HG03460 (cell line): ENCODE data around the gene PDCD2.
A peak's percentile ranks its signal among the peaks of the same experiment; 100 is the strongest.
"Not testable (repeated sequence)": the region's sequence is repeated elsewhere in the genome, so short reads cannot be mapped to it uniquely, and the experiment has no call there.

Source experiments
- ATAC-seq: cut with Tn5 transposase; IDR thresholded peaks from one replicate; pipeline ENCODE4 v1.9.1; 2021; ENCODE audit not compliant: unreplicated experiment

PDCD2 gene

DNA sequence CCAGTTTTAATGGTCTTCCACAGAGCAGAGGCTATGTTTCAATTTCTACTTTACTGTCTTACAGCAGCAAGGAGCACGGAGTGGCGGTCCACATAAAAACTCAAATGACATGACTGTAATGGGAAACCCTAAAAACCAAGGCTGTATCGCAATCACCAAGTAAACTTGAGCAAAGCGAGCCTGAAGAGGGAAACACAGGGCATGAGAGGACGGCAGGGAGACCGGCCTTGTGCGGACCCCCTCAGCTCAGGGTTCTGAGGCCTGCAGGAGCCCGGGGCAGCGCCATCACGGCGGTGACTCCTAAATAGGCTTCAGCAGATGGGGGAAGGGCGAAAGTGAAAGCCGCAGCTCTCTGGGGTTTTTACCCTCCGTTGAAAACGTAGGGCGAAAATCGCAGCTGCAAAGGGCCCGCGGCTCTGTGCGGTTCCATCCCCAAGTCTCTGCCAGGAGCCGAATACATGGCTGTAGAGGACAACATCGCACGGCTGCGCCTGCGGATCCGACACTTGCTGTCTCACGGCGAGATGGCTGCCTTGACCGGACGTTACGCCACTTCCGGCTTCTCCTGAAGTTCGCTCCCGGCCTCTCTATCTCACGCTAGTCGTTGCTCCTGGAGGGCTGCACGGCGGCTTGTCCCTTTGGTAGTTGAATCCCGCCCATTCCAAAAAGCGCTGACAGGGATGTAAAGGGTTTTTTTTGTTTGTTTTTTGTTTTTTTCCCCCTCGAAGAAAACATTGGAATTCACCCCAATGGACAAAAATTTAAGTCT is 31.5 kb downstream of the PDCD2 start, which contains the start of gene PSMB1:
Gene PSMB1 (minus strand): TSS at position 543 of the 769 bp plus-strand sequence. CDS start 65 bp downstream, at position 478.
- peak; percentile 62 for ATAC-seq

DNA sequence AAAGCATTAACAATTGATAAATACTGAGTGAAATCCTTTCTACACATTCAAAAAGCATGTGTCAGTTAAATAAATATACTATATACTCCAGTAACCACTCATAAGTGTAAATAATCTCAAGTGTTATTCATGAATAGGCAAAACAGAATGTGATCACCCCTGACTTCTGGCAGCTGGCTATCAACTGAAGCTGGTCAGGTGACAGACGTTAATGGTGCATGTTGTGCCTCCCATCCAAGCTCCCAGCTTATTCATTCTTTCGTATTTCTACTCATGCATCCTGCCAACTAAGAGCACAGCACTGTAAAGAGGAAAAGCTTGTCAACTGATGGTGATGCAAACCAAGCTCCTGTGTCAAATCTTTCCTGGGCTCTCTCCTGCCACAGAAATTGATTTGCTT is 39.0 kb downstream of the PDCD2 start:
- no peak for ATAC-seq

DNA sequence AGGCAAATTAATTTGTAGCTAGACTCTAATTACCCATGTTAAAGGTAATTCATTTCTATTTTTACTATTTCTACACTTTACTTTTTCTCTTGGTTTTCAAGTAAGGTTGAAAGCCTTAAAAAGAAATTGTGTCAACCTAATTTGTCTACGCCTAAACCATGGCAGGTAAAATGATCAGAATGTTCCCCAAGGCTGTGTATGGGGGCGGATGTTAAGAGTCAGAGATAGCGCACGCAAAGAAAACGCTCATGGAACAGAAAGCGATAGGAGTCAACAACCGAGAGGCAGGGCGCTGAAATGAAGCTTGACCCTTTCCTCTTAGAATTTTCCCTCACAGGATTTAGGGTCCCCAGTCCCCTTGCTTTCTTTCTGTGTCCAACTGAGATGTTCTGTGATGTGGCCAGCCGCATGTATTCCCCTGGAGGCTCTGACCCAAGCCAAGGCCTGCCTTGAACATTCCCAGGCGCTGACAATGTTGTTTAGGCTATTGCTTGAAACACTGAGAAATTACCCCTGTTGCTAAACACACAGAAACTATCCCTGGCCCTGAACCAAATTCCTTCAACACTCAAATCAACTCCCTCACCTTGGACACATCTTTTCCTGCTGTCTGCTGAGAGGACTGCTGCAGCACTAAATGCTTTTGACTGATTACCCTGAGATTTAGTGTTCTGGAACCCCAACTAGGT is 42.3 kb downstream of the PDCD2 start:
- ATAC-seq = no peak

DNA sequence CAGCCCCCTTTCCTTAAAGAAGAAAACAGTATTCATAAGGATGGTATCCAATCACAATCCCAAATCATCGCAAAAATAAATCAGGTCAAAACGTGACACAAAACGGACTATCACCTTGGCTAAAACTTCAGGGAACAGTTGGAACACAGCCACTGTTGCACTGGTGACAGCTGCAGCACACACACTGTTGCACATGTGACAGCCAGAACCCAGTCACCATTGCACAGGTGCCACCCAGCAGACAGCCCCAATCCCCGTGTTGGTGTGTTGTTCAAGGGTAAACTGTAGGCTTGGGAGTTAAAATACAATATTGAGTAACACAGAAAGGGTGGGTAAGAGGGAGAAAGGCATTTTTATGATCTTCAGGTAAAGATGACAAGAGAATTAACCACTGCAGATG is 47.1 kb downstream of the PDCD2 start:
- no peak for ATAC-seq

DNA sequence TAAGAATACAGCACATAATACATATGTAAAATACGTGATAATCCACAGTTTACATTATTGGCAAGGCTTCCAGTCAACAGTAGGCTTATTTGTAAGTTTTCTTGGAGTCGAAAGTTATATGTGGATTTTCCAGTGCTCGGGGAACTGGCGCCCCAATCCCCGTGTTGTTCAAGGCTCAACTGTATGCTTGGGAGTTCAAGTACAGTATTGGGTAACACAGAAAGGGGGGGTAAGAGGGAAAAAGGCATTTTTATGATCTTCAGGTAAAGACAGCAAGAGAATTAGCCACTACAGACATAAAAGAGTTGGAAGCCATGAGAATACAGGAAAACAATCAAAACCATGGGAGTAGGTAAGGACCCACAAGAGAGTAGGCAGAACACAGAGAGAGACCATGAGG is 47.8 kb downstream of the PDCD2 start:
- ATAC-seq = no peak

DNA sequence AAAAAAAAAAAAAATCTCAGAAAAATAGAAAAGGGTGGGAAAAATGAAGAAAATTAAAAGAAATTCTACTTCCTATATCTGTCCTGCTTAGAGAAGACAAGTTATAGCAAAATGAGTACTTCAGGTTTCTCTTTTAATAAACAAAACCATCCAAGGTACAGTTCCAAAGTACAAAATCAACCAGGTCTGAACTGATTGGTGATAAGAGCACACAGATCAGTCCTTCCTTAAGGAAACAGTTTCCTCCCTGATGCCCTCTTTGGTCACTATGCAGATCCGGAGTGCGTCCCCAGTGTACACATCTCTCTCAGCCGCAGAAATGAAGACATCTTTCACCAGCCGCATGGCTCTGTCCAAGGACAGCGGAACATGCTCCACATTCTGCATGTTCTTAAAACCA is 49.4 kb downstream of the PDCD2 start:
- no peak for ATAC-seq

DNA sequence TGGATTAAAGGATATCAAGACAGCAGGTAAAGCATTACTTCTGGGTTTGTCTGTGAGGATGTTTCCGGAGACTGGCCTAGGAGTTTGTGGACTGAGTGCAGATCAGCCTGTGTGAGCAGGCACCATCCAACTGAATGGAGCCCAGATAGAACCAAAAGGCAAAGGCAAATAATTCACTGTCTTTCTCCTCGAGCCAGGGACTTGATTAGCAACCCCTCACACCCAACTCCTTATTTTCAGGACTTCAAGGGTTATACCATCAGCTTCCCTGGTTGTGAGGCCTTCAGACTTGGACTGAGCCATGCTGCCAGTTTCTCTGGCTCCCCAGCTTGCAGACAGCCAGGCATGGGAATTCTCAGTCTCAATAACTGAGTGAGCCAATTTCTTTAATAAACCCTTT is 50.6 kb downstream of the PDCD2 start:
- no peak for ATAC-seq

DNA sequence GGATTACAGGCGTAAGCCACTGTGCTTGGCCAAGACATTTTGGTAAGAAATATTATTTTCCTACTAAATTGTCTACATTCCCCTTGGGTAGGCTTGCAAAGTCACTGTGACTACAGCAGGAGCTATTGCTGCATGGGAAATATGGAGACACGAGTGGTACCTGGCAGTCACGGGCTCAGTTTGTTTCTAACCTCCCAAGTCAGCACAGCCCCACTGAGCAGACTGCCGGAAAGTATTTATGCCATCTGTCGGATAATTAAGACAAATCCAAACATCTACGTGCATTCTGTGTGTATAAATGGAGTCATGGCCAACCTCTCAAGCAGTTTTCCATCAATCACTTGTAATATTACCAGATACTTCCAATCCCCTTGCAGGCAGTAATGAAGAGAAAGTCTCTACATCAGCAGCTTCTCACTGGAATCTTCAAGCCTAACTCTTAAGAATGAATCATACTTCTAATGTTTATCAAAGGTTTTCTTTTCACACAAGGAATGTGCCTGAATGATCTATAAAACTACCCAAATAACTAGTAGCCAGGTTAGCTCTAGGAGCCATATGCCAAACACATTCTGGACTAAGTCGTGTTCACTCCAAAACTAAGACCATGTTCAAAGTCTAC is 51.5 kb downstream of the PDCD2 start:
- ATAC-seq = no peak

DNA sequence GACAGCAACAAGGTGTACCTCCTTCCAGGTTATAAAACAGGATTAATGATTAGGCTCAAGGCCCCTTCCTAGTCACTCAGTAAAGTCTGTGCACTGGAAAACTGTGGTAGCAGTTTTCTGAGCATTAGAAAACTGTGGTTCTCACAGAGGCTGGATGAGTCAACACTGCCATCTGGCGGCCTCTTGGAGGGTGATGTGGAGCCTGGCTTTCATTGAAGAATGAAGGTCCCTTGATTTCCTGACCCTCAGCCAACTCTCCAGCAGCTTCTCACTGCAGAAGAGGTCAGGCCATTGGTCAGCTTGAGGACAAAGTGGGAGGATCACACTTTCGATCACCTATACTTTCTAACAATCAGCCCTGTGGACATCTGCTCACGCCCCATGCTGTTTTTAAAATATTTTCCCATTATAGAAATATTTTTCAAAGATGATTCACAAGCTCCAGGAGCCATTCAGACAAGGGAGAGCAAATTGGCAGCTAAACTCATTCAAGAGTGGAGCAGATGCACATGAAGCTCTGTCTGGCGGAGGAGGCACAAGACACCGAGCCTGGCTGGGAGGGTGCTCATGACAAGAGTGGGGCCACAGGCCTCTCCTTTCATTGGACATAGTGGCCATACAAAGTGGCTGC is 54.5 kb downstream of the PDCD2 start:
- ATAC-seq = peak; percentile 84

DNA sequence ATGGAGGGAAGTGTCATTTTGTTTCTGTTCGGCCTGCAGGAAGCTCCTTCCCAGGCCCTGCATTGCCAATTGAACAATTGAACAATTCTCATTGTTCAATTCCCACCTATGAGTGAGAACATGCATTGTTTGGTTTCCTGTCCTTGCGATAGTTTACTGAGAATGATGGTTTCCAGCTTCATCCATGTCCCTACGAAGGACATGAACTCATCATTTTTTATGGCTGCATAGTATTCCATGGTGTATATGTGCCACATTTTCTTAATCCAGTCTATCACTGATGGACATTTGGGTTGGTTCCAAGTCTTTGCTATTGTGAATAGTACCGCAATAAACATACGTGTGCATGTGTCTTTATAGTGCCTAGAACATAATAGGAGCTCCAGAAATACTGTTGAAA is 56.4 kb downstream of the PDCD2 start:
- ATAC-seq = not testable (repeated sequence)

DNA sequence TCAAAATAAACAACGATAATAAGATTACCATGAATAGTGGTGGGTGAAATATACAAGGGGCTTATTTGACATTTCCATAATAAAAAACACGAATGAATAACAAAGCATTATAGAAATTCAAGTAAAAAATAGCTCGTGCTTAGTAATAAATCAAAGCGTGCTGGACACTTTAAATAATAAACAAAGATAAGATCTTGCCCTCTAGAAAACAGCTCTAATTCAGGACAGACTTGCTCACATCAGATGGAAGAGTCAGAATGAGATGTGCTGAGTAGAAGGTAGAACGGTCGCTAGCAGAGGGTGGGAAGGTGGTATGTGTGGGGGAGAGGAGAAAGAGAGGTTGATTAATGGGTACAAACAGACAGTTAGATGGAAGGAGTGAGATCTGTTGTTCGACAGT is 58.6 kb downstream of the PDCD2 start:
- ATAC-seq = no peak
